Heart right ventricle (tissue), 16 donors: Measurements from ENCODE around the gene KRTAP10-7. TPM values are rescaled to one million over a fixed set of nuclear protein-coding genes. Genes with fewer than 3 reads are reported as not detected.
A peak's percentile ranks its signal among the peaks of the same experiment; 100 is the strongest.
"Not testable (repeated sequence)": the region's sequence is repeated elsewhere in the genome, so short reads cannot be mapped to it uniquely, and the experiment has no call there.

Experiments
- ATAC-seq, 8 donors: fragments of 200-7000 bp; cut with Tn5 transposase; one replicate each; pipeline ENCODE4 v1.9.1; 2020; ENCODE audit warnings: mild to moderate bottlenecking in 8 of 8, moderate library complexity in 8 of 8, moderate number of reproducible peaks in 1 of 8
- DNase-seq, 2 donors: peaks; one replicate each; pipeline ENCODE4 v3.0.0-alpha.2; 2020
- H3K27ac ChIP-seq, 10 donors: fragments of 200-600 bp; sonication (generic) in 2 of 10; one replicate each; pipeline versions ENCODE4 v1.5.0 to v1.8.0; 2020 to 2022; ENCODE audit warnings: mild to moderate bottlenecking in 3 of 10
- H3K27me3 ChIP-seq, 7 donors: fragments of 200-600 bp; one replicate each; pipeline ENCODE4 v1.8.0; 2021 to 2022; ENCODE audit warnings: mild to moderate bottlenecking in 2 of 7
- H3K36me3 ChIP-seq, 9 donors: fragments of 200-600 bp; sonication (generic) in 1 of 9; one replicate each; pipeline versions ENCODE4 v1.5.0 to v1.8.0; 2020 to 2022; ENCODE audit warnings: mild to moderate bottlenecking in 2 of 9
- H3K4me1 ChIP-seq, 9 donors: fragments of 200-600 bp; sonication (generic) in 1 of 9; one replicate each; pipeline versions ENCODE4 v1.5.0 to v1.8.0; 2020 to 2022; ENCODE audit warnings: mild to moderate bottlenecking in 4 of 9
- H3K4me3 ChIP-seq, 10 donors: fragments of 200-600 bp; sonication (generic) in 2 of 10; one replicate each; pipeline versions ENCODE4 v1.5.0 to v1.8.0; 2020 to 2022; ENCODE audit warnings: mild to moderate bottlenecking in 7 of 10, moderate library complexity in 2 of 10
- H3K9me3 ChIP-seq, 11 donors: fragments of 200-600 bp in 10 of 11; sonication (generic) in 2 of 11; one replicate each; pipeline versions ENCODE4 v1.5.0 to v1.8.0; 2013 to 2022; ENCODE audit warnings: mild to moderate bottlenecking in 2 of 11, control low read depth in 1 of 11, moderate library complexity in 1 of 11
- WGBS, 2 donors: extraction: QIAGEN DNeasy Blood & Tissue Kit; methylation state at CpG; one replicate each; pipeline ENCODE4 v1.1.7; 2013; ENCODE audit warnings: inconsistent platforms in 1 of 2; 5-methylcytosine and 5-hydroxymethylcytosine counted together
- intact Hi-C, 10 donors: fragments of 100-400 bp; cut with DNase I; formaldehyde crosslinking; loops; one replicate each; pipeline versions ENCODE4 v1.11.1 to v1.14.2; 2022
- polyA plus RNA-seq, 2 donors: library from polyadenylated mRNA; stranded (reverse); fragments of 200-250 nt; gene quantifications; one replicate each; pipeline ENCODE4 v1.2.3, GENCODE V29; 2013
- total RNA-seq, 10 donors: library from RNA; stranded (reverse); fragmentation: NEBNext Ultra II Directional in 3 of 10; extraction: Animal tissue kit (Norgen Biotek cat#: 25700) in 3 of 10; gene quantifications; one replicate each; pipeline versions ENCODE4 v1.2.1 to v1.2.4, GENCODE V29; 2021 to 2023
- TF ChIP-seq, protein P1 (sequence below), 9 donors: fragments of 200-600 bp; sonication (generic) in 2 of 9; IDR thresholded peaks; one replicate each; pipeline versions ENCODE4 v1.5.0 to v1.8.0; 2021 to 2022; ENCODE audit warnings: antibody characterized with exemption in 9 of 9, mild to moderate bottlenecking in 5 of 9, moderate library complexity in 1 of 9
- donor health status: Arrhythmogenic right ventricular cardiomyopathy.
- donor health status: ischemic (EF 13 %, LVEDD 7.1; RV severe dilation, severe dysfunction).
- donor health status: healthy with polysubstance abuse.
- donor health status: DM: no; HTN: yes; CAD: no.
- donor health status: DM: no; HTN: no; CAD: no.
- donor health status: ischemic (EF 25% LVEDD 6.9; RV normal size, moderate dysfunction).
- donor health status: ischemic (EF 25% LVEDD 5.7; RV mildly dilated, moderate dysfunction).
- donor health status: healthy.
- donor health status: DM: yes; HTN: yes; CAD: no.
- donor health status: Ischemic cardiomyopathy.
- donor health status: ischemic (EF 35%, LVEDD 5.7; RV mildly dilated, moderate dysfunction).
- donor health status: nonischemic (EF 11% LVEDD 7.7; RV severe dilation, severe dysfunction).
- donor health status: DM: yes; HTN: yes; CAD: no.
- donor health status: PGD.
- donor health status: ischemic (EF 29% LVEDD 5.4; RV normal size, mild dysfunction).
- donor health status: nonischemic (EF 23%, LVEDD 6.1; RV moderate dilation, normal function).

The KRTAP10-7 gene
- total and polyA plus RNA-seq, 12 donors: not detected

DNA sequence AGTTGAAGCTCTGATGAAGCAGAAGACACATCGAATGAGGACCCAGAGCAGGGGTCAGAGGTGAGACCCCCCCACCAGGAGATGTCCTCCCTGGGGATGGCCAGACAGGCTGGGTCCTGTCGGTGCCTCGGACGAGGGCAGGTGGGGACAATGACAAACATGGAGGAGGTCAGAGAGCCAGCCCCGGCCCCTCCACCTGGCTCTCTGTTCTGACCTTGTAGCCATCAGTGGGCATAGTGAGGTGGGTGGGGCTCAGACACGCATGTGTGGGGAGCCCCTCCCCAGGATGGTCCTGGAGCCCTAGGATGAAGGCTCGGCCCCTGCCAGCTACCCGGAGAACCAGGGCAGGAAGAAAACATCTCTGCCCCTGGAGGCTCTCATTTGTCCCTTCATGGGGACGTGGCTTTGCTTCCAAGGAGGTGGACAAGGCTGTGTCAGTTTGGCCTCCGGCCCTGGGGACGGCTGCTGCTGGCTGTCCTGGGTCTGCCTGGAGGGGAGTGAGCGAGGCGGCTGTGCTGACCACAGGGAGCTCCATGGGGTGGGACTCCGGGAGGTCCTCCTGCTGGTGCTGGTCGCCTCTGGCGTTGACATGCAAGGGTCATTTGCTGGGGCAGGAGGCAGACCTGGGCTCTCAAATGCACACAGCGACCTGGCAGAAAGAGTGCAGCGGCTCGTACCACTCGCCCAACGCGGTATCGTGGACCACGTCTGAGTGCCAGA is 10.7 kb upstream of the KRTAP10-7 start:
- TF ChIP-seq, protein P1, sequence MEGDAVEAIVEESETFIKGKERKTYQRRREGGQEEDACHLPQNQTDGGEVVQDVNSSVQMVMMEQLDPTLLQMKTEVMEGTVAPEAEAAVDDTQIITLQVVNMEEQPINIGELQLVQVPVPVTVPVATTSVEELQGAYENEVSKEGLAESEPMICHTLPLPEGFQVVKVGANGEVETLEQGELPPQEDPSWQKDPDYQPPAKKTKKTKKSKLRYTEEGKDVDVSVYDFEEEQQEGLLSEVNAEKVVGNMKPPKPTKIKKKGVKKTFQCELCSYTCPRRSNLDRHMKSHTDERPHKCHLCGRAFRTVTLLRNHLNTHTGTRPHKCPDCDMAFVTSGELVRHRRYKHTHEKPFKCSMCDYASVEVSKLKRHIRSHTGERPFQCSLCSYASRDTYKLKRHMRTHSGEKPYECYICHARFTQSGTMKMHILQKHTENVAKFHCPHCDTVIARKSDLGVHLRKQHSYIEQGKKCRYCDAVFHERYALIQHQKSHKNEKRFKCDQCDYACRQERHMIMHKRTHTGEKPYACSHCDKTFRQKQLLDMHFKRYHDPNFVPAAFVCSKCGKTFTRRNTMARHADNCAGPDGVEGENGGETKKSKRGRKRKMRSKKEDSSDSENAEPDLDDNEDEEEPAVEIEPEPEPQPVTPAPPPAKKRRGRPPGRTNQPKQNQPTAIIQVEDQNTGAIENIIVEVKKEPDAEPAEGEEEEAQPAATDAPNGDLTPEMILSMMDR (IDR thresholded peaks at IDR 0.05): no peak
- ATAC-seq (no peak), DNase-seq (no peak)
- no peak overlapping the region for H3K4me3 ChIP-seq
- 72 to 78% methylated on average over 24 of the region's 24 CpGs for WGBS, 2 donors
- no peak overlapping the region for H3K27ac ChIP-seq
- H3K9me3 ChIP-seq: peaks cover 0 to 12% (median 0%) of the 10 kb centered on the region in 11 donors
- intact Hi-C loops: no loop called here
- peaks cover 0 to 4% (median 0%) of the 10 kb centered on the region in 9 donors for H3K4me1 ChIP-seq
- peaks cover 0 to 61% (median 31%) of the 10 kb centered on the region in 7 donors for H3K27me3 ChIP-seq
- no peaks in the 10 kb centered on the region for H3K36me3 ChIP-seq

GRCh38 chr21:44590311-44590721 is 10.1 kb upstream of the KRTAP10-7 start:
- peaks cover 0 to 55% (median 25%) of the 10 kb centered on the region in 7 donors for H3K27me3 ChIP-seq
- H3K27ac ChIP-seq: no peak overlapping the region
- 78 to 84% methylated on average over 10 of the region's 10 CpGs for WGBS, 2 donors
- DNase-seq: no peak
- TF ChIP-seq, protein P1 (IDR thresholded peaks at IDR 0.05): no peak
- H3K9me3 ChIP-seq: peaks cover 0 to 12% (median 0%) of the 10 kb centered on the region in 11 donors
- H3K4me1 ChIP-seq: peaks cover 0 to 4% (median 0%) of the 10 kb centered on the region in 9 donors
- no peak overlapping the region for H3K4me3 ChIP-seq
- ATAC-seq: peak in 1 of 8 donors; percentile 21
- no peaks in the 10 kb centered on the region for H3K36me3 ChIP-seq
- intact Hi-C loops: no loop called here

DNA sequence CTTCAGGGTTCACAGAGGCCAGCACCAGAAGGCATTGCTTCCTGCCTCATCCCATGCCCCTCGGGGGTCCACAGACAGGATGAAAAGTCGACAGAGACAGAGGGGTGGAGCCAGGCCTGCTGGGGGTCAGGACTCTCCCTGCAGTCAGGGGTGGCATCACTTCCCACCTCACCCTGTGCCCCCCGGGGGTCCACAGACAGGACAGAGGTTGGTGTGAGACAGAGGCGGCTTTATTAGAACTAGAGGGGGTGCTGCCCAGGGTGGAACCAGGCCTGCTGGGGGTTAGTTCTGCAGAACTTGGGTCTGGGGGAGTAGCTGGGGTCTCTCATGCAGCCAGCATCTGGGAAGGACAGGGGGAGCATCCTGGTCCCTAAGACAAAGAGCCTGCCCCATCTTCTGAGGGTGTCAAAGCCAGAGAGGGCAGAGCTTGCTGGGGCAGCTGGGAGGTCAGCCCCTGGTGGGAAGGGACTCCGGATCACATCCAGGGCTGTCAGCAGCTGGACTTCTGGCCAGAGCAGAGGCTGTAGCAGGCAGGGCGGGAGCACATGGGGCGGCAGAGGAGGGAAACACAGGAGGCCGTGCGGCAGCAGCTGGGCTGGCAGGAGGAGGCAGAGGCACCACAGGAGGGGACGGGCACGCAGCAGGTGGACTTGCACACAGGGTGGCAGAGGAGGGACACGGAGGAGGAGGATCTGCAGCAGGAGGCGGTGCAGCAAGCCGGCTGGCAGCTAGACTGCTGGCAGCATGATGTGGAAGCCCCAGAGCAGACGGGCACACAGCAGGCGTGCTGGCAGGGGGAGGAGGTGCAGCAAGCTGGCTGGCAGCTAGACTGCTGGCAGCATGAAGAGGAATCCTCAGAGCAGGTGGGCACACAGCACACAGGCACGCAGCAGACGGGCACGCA is 9.2 kb upstream of the KRTAP10-7 start:
- H3K9me3 ChIP-seq, H3K36me3 ChIP-seq, DNase-seq, H3K4me3 ChIP-seq, intact Hi-C loops, H3K4me1 ChIP-seq, H3K27ac ChIP-seq: not testable (repeated sequence)
- ATAC-seq: peak in 2 of 8 donors; percentile 20 to 51
- H3K27me3 ChIP-seq: peaks cover 0 to 47% (median 17%) of the 10 kb centered on the region in 7 donors
- WGBS, 2 donors: 60 to 72% methylated on average over 11 to 18 of the region's 19 CpGs

DNA sequence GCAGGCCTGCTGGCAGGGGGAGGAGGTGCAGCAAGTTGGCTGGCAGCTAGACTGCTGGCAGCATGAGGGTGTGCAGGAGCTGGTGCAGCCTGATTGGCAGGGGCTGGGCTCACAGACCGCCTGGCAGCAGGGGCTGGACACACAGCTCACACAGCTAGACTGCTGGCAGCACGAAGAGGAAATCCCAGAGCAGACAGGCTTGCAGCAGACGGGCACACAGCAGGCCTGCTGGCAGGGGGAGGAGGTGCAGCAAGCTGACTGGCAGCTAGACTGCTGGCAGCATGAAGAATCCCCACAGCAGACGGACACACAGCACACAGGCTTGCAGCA is 8.6 kb upstream of the KRTAP10-7 start:
- DNase-seq, H3K36me3 ChIP-seq, intact Hi-C loops, H3K4me1 ChIP-seq, H3K27ac ChIP-seq, H3K9me3 ChIP-seq, H3K4me3 ChIP-seq: not testable (repeated sequence)
- peaks cover 0 to 42% (median 12%) of the 10 kb centered on the region in 7 donors for H3K27me3 ChIP-seq
- peak in 2 of 8 donors; percentile 40 to 59 for ATAC-seq
- WGBS, 2 donors: 41 to 90% methylated on average over 2 to 4 of the region's 4 CpGs

GRCh38 chr21:44592446-44593311 is 7.7 kb upstream of the KRTAP10-7 start, which contains the start of gene KRTAP10-6:
KRTAP10-6 (minus strand) TSS chr21:44592505; CDS start chr21:44592484, 21 bp downstream.
- peaks cover 0 to 41% (median 12%) of the 10 kb centered on the region in 7 donors for H3K27me3 ChIP-seq
- no peaks in the 10 kb centered on the region for H3K9me3 ChIP-seq
- peak in 1 of 2 donors; percentile 6 for DNase-seq
- no peak within 1 kb of the TSS for H3K27ac ChIP-seq
- peak in 1 of 8 donors; percentile 22 for ATAC-seq
- H3K4me3 ChIP-seq: no peak within 1 kb of the TSS
- intact Hi-C loops: no loop called here
- no peaks in the 10 kb centered on the region for H3K36me3 ChIP-seq
- H3K4me1 ChIP-seq: peaks cover 0 to 4% (median 0%) of the 10 kb centered on the region in 9 donors
- WGBS, 2 donors: 65 to 67% methylated on average over 33 of the region's 33 CpGs
- TF ChIP-seq, protein P1 (IDR thresholded peaks at IDR 0.05): no peak
